Stimulated activated CD8-positive, alpha-beta memory T cell treated with anti-CD3 and anti-CD28 coated beads, Interleukin-2, amount 100 ng/mL, for 1 hour (primary cell): ENCODE measurements around the gene SLC25A34.

Source experiments
- DNase-seq, 2 donors: peaks; one replicate each; pipeline ENCODE4 v3.0.0-alpha.2; 2020; ENCODE audit warnings: low read depth in 2 of 2

SLC25A34 gene

DNA sequence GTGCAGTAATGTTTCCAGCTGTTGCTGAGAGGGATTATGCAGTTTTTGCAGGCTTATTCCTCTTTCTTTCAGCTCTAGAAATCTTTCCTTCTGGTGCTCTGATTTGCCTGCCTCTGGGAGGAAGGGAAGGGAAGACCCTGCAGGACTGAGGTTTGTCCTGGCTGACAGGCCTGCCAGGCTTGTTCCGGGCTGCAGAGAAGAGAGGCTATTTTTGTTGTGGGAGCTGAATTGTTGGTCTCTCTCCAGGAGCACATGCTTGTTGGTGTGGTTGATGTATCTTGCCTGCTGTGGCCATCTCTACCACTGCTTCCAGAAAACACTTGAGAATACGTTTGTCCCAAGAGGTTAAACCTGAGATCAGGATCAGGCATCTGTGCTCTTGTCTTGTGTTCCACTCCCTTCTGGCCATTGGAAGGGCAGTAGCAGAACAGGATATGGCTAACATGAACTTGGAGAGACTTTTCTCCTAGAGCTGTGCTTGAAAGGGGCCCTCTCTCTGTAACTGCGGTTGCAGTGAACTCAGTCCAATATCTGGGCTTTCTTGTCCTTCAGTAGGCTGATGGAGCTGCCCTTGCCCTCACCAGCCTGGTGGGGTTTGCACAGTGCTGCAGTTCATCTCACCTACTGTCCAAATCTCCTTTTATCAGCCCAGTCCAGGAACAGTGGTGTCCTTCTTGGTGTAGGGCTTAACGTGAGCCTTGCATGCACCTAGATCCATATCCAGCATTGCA is 21.5 kb upstream of the SLC25A34 start:
- DNase-seq = no peak

DNA sequence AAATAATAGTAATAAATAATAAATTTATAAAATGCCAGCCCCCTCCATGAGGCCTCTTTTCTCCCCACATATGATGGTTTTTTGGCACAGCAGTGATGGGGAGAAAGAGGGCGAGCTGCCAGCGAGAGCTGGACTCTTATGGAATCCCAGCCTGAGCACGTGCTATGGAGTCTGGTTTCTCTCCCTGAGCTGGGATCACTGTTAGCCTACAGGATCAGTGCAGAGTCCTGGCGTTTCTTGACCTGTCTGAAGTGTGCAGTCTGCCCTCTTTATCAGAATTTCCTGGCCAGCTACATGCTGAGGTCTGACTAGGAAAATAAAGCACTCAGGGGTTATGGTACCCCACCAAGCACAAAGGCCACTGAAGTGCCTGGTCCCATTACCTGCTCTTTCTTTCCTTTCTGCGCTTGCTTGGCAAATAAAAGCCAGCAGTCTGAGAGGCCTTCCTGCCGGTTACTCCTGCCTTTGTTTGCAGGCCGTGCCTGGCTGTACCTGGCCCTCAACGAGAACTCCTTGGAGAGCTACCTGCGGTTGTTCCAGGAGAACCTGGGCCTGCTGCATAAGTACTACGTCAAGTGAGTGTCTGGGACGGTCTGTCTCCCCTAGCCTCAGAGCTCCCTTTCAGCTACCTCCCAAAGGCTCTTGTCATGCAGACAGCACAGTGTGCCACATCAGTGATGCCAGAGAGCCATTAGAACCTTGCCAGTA is 18.5 kb upstream of the SLC25A34 start:
- no peak for DNase-seq

DNA sequence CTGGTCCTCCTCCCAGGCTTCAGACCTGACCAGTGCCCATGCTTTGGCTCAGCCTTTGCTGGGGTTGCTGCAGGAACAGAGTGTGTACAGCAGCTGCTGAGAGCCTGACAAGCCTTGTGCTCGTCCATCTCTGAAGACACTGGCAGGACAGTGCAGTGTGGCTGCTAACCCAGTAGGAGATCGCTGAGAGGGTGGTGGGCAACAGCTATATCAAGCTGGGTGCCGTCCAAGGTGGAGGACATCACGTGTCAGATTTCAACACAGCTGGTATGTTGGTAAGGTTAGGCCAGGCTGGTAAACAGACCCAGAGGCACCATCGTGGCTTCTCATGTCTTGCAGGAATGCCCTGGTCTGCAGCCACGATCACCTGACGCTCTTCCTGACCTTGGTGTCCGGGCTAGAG is 17.9 kb upstream of the SLC25A34 start:
- no peak for DNase-seq

DNA sequence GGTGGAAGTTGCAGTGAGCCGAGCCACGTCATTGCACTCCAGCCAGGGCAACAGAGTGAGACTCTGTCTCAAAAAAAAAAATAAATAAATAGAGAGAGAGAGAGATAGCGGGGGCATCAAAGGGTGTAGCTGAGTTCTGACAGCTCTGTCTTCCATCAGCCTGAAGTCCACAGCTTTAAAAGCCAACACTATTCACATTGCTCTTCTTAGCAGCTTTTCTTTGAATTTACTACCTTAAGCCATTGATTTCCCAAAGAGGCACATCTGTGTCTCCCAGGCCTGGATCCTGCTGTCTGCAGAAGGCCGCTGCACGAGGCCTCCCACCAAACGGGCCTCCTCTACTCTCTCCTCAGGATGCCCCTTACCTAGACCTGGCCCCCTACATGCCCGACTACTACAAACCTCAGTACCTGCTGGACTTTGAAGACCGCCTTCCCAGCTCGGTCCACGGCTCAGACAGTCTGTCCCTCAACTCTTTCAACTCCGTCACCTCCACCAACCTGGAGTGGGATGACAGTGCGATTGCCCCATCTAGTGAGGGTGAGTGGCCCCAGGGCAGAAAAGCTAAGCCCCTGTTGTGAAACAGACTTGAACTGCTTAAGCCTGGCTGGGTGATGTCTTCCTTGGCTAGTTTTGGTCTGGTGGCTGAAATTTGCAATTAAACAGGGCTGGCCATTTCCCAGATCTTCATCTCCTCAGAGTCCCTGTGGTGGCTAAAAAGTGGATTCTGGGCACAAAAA is 16.5 kb upstream of the SLC25A34 start:
- DNase-seq = no peak

DNA sequence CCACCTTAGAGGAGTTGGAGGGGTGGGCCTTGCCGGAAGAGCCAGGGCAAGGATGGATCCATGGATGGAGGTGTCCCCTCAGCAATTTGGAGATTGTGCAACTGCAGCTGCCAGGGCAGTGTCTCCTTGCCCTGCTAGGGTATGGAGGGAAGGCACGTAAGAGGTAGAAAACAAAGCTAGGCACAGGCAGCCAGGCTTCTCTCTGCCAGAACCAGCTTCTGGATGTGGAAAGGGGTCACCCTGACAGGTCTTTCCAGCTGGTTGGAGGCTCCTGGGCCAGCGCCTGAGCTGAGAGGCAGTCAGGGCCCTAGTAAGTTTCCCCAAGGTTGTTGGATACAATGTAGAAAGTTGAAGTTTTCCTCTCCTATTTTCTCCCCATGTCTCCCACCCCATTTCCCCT is 15.2 kb upstream of the SLC25A34 start:
- no peak for DNase-seq

DNA sequence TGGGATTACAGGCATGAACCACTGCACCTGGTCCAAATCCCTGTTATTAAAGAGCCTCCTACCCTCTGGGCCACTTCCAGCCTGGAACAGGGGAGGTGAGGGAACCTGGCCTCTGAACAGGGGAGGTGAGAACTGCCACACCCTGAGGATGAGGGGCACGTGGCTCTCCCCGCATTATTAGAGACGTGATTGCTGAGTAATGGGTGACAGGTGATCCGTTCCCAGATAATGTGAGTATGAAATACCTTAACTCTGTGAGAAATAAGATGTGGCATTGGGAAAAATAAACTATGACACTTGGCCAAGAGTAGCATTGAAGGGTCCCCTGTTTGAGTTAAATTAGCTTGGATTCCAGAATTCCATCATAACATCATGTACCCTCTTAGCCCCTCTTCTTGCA is 13.6 kb upstream of the SLC25A34 start:
- no peak for DNase-seq

DNA sequence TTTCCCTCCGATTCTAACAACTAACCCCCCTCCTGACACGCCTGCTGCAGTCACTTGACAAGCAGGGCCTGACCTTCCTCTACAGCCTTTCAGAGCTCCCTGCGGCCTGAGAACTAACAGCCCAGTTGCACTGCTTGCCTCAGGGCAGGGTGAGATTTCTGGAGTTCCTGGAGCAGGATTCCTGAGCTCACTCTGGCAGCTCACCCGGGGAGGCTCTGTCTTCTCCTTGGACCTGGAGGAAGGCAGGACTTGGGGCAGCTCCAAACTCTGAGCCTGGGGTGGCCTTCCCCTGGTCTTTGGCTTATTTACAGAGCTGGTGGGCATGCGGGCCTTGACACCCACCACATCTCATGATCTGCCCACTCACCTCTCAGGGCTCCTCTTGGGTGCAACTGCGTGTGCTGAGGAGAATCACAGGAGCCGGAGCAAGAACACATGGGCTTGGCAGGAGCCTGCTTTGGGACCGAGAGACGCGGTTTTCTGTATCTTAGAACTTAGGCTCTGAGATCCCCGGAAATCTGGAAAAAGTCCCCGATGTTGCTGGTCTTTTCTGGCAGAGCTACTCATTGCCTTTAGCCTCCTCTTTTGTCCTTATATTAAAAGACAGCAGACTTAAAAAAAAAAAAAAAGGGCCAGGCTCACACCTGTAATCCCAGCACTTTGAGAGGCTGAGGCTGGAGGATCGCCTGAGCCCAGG is 13.1 kb upstream of the SLC25A34 start:
- DNase-seq = no peak

DNA sequence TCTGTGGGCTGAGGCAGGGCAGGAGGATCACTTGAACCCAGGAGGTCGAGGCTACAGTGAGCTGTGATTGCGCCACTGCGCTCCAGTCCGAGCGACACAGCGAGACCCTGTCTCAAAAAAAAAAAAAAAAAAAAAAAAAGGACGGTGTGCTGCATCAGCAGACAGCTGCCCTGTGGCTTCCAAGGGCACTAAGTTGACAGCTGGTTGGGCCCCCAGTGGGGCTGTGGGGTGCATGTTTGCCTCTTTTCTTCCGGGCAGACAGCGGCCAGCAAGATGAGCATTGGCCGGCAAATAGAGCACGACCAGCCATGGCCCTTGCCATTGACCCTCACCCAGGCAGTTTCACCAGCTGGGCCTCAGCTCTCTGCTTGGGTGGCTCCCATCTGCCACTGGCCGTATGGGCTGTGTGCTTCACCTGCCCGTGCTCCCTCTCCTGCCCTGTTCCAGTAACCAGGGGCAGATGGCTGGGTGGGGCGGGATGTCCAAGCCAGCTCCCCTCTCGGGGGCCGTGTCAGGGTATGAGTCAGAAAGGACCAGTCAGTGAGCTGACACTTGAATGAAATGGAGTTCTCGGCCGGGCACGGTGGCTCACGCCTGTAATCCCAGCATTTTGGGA is 12.3 kb upstream of the SLC25A34 start:
- no peak for DNase-seq

DNA sequence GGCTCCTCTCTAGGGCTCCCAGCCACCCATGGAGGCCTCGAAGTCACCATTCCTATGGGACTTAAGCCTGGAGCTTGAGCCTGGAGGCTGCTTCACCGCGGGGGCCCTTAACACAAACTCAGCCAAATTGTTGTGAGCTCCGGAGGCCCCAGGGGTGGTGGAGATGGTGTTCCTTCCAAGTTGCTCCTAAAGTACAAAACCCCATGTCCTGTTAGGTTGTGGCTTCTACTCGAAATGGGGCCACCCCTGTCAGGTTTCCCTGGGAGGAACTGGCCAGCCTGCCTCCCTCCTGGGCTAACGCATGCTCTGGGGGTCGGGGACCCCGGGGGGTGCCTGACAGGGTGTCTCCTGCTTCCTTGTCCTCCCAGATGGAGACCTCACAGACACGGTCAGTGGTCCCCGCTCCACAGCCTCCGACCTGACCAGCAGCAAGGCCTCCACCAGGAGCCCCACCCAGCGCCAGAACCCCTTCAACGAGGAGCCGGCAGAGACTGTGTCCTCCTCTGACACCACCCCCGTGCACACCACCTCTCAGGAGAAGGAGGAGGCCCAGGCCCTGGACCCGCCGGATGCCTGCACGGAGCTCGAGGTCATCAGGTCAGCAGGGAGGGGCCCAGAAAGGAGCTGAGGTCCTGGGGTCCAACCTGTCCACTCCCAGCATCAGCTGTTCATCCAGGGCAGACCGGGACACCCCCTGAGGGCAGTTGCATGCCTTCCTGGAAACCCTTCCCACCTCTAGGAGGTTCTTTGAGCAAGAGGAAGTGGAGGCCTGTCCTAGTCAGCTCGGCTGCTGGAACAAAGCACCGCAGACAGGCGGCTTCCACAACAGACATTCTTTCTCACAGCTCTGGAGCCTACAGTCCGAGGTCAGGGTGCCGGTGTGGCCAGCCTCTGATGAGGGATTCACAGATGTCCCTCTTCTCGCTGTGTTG is 10.8 kb upstream of the SLC25A34 start:
- no peak for DNase-seq

DNA sequence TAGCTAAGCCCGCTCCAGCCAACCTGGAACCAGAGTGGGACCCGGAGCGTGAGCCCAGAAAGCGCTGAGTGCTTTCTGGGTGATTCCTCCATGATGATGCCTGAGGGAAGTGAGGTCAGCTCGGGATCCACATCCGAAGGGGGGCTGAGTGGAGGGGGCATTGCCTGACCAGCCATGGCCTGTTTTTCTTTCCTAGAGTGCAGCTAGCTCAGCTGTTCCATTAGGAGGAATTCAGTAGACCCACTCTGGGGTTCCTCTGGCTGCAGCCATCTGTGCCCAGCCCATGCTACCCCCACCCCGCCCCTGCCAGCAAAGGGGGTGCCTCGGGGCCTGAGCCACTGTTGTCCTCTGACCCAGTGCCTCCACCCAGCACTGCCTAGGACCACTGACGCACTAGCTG is 9.6 kb upstream of the SLC25A34 start:
- DNase-seq = no peak

DNA sequence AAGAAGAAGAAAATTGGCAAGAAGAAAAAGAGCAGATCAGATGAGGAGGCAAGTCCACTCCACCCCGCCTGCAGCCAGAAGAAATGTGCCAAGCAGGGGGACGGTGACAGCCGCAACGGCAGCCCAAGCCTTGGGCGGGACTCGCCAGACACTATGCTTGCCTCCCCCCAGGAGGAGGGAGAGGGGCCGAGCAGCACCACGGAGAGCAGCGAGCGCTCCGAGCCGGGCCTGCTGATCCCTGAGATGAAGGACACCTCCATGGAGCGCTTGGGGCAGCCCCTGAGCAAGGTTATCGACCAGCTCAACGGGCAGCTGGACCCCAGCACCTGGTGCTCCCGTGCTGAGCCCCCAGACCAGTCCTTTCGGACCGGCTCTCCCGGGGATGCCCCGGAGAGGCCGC is 9.0 kb upstream of the SLC25A34 start:
- no peak for DNase-seq

DNA sequence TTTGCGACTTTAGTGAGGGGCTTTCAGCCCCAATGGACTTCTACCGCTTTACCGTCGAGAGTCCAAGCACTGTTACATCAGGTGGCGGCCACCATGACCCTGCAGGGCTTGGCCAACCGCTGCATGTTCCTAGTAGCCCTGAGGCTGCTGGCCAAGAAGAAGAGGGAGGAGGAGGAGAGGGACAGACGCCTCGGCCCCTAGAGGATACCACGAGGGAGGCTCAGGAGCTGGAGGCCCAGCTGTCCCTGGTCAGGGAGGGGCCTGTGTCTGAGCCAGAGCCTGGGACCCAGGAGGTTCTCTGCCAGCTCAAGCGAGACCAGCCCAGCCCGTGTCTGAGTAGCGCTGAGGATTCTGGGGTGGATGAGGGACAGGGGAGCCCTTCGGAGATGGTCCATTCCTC is 8.6 kb upstream of the SLC25A34 start:
- no peak for DNase-seq

DNA sequence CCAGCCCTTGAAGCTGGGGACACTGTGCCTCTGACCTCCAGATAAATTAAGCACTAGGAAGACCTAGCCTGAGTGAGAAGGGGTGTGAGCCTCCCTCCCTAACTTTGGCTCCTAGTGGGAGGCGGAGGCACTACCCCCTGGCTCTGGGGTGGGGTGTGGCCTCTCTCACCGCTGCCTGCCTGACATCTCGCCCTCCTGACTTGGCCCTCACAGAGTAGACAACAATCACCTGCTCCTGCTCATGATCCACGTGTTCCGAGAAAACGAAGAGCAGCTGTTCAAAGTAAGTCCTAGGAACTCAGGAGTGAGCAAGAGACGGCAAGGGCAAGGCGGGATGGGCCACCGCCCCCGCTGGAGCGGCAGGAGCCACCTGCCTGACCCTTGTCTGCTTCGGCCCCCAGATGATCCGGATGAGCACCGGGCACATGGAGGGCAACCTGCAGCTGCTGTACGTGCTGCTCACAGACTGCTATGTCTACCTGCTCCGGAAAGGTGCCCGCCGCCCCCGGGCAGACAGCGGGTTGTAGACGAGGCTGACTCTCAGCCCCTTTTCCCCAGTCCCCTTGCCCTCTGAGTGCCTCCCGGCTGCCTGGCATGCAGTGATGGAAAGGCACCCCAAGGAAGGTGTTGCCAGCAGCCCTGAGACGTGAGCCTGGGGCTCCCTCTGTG is 8.1 kb upstream of the SLC25A34 start:
- no peak for DNase-seq

DNA sequence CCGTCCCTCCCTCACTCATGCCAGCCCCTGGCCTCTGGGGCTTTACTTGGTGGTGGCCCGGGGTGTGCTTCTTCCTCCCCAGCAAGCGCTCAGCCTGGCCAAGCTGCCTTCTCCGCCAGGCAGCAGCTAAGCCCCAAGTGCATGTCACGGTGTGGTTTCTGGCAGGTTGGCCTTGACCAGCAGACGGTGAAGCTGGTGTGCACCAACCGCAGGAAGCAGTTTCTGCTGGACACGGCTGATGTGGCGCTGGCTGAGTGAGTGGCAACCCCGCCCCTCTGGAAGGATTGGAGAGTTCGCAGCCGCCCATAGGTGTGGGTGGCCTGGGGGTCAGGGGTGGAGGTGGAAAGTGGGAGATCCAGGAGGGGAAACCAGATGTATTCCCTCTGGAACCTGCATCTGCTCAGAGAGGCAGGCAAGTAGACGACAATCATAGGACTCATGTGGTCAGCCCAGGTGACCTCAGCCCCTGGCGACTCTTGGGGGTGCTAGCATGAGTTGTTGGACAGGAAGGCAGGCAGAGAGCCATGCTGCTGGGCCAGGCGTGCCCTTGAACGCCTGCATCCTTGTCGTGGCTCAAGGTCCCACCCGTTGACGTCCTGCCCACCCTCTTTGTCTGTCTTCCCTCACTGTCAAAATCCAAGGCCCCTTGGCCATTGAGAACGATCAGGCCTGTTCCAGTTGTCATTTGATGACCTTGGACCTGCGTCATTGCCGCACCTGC is 7.0 kb upstream of the SLC25A34 start:
- no peak for DNase-seq

DNA sequence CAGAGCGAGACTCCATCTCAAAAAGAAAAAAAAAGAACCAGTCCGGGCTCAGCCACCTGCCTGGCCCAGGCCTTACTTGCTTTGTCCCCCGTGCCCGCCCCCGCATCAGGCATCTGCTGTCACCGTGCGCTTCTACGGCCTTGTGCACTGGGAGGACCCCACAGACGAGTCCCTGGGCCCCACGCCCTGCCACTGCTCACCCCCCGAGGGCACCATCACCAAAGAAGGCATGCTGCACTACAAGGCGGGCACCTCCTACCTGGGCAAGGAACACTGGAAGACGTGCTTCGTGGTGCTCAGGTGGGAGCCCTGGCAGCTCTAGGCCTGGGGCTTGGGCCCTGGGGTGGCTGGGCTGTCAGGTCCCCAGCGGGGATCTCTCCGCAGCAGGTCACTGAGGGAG is 5.6 kb upstream of the SLC25A34 start:
- no peak for DNase-seq

DNA sequence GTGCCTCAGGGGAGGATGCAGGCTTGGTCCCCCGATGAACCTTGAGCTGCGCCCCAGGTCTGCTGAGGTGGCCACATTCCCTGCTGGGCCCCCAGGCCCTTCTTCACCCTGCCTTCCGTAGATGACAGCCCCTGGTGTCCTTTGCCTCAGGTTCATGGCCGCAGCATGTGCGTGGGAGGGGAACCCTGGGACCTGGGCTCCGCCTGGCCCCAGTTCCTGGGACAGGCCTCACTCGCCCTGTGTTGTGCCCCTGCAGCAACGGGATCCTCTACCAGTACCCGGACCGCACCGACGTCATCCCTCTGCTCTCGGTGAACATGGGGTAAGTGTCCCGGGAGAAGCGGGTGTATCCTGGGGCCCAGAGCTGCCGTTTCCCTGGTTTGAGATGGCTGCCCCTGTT is 5.1 kb upstream of the SLC25A34 start:
- DNase-seq = no peak

DNA sequence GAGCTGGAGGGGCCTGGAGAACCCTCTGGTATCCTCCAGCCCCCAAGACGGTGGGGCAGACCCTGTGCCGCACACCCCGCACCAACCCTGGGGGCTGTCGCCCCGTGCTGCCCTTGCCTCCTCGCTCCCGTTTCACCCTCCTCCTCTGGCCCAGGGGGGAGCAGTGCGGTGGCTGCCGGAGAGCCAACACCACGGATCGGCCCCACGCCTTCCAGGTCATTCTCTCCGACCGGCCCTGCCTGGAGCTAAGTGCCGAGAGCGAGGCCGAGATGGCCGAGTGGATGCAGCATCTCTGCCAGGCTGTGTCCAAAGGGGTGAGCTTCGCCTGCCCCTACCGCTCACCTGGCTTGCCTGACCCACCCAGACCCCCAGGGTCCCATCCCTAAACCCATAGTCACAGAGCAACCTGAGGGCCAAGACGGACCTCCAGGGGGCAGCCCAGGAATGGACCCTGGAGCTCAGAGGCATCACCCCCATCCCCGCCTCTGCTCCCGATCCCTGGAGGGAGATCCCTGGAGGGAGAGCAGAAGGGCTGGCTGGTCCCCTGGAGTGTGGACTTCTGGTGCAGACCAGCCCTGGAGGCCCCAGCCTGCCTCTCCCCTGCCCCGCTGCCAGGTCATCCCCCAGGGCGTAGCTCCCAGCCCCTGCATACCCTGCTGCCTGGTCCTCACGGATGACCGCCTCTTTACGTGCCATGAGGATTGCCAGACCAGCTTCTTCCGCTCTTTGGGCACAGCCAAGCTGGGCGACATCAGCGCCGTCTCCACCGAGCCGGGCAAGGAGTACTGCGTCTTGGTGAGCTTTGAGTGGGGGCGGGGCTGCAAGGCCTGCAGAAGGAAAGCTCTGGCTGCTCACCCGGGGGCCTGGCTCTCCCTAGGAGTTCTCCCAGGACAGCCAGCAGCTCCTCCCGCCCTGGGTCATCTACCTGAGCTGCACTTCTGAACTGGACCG is 4.0 kb upstream of the SLC25A34 start:
- DNase-seq = no peak

DNA sequence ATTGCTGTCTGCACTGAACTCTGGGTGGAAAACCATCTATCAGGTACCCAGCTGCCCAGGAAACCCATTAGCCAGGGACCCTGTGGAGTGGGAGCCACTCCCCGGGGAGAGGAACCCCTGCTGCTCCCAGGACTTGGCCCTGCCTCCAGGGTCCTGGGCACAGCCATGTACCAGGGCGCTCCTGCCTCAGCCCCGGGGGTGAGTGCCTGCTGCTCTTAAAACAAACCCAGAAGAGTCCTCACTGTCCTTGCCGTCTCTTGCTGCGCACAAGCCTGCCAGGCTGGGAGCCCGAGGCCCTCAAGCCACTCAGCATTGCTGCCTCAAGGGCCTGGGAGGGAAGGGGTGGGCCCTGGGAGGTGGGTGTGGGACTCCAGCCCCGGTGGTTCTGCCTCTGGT is 3.4 kb upstream of the SLC25A34 start:
- DNase-seq = no peak
